Colonic mucosa (tissue), 4 donors: ENCODE results near the gene CACNG4. TPM values are rescaled to one million over a fixed set of nuclear protein-coding genes. Genes with fewer than 3 reads are reported as not detected.

Experiments
- DNase-seq: peaks from one replicate; pipeline ENCODE4 v3.0.0-alpha.2; 2020
- H3K27ac ChIP-seq: fragments of 200-600 bp; one replicate; pipeline ENCODE4 v1.8.0; 2021
- H3K27me3 ChIP-seq: fragments of 200-600 bp; one replicate; pipeline ENCODE4 v1.8.0; 2021
- H3K36me3 ChIP-seq: fragments of 200-600 bp; one replicate; pipeline ENCODE4 v1.8.0; 2021
- H3K4me1 ChIP-seq: fragments of 200-600 bp; one replicate; pipeline ENCODE4 v1.8.0; 2021; ENCODE audit warnings: mild to moderate bottlenecking
- H3K4me3 ChIP-seq: fragments of 200-600 bp; one replicate; pipeline ENCODE4 v1.8.0; 2021
- H3K9ac ChIP-seq, 2 donors: one replicate each; pipeline ENCODE4 v1.7.0; 2013; ENCODE audit warnings: control low read depth in 2 of 2, low read depth in 2 of 2, low read length in 2 of 2
- H3K9me3 ChIP-seq: fragments of 200-600 bp; one replicate; pipeline ENCODE4 v1.8.0; 2021
- CTCF ChIP-seq: fragments of 200-600 bp; IDR thresholded peaks from one replicate; pipeline ENCODE4 v1.8.0; 2022; ENCODE audit warnings: antibody characterized with exemption, mild to moderate bottlenecking
- intact Hi-C: fragments of 100-400 bp; cut with DNase I; formaldehyde crosslinking; loops from one replicate; pipeline ENCODE4 v1.14.1; 2022
- total RNA-seq, 2 donors: library from RNA; stranded (reverse); fragmentation: NEBNext Ultra II Directional in 1 of 2; extraction: Animal tissue kit (Norgen Biotek cat#: 25700) in 1 of 2; gene quantifications; one replicate each; pipeline ENCODE4 v1.2.1, GENCODE V29; 2021
- donor health status: healthy.
- donor health status: DM: no; HTN: no; CAD: no.
- donor health status: DM: no; HTN: no; CAD: no.

The CACNG4 gene
- total RNA-seq, 2 donors from 2014 or later, result 0.20 to 0.35 TPM

DNA sequence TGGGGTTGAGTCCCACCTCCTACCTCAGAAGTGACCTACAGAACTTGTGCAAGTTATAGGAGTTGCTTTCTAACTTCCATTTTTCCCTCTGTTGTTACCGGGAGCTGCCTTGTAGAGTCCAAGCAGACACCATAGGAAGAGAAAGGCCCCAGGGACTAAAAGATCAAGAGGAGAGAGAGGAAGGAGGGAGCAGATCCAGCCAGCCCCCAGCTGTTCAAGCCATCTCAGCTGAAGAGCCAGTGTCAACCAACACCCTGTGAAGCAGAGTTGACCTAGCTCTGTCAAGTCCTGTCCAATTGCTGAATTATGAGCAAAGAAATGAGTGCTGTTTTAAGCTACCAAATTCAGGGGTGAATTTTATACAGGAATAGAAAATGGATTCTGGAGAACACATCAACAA lies 34.9 kb upstream of the CACNG4 start:
- H3K9me3 ChIP-seq, result no peaks in the 10 kb centered on the region
- no peaks in the 10 kb centered on the region for H3K27me3 ChIP-seq
- H3K4me3 ChIP-seq, result no peak overlapping the region
- intact Hi-C loops, result no loop called here
- no peaks in the 10 kb centered on the region for H3K4me1 ChIP-seq
- no peaks in the 10 kb centered on the region for H3K36me3 ChIP-seq
- H3K9ac ChIP-seq, result no peak overlapping the region
- H3K27ac ChIP-seq, result no peak overlapping the region
- TF ChIP-seq CTCF, result no peak
- DNase-seq, result no peak

DNA sequence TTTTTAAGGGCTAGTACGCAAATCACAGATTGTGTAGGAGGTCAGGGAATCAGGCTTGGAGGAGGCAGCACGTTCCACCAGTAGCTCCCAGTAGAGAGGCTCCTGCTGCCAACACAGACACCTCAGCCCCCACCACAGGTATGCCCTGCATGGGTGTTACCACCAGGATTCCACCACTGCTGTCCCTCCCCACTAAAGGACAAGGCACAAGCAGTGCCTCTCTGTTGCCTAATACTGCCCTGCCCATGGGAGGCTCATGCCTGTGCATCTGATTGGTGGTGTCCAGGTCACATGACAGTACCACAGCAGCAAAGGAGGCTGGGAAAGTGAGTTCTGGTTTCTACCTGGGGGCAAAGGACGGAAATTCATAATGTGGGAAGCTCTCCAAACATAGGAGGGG lies 33.6 kb upstream of the CACNG4 start:
- TF ChIP-seq CTCF, result no peak
- H3K27ac ChIP-seq, result no peak overlapping the region

GRCh38 chr17:66932311-66932710 lies 32.2 kb upstream of the CACNG4 start:
- no peak for DNase-seq
- H3K27ac ChIP-seq, result no peak overlapping the region
- no peaks in the 10 kb centered on the region for H3K36me3 ChIP-seq
- H3K9me3 ChIP-seq, result no peaks in the 10 kb centered on the region
- no peaks in the 10 kb centered on the region for H3K4me1 ChIP-seq
- no peak overlapping the region for H3K9ac ChIP-seq
- TF ChIP-seq CTCF, result no peak
- intact Hi-C loops, result no loop called here
- no peaks in the 10 kb centered on the region for H3K27me3 ChIP-seq
- H3K4me3 ChIP-seq, result no peak overlapping the region

More for the DNA sequence above, 33.6 kb upstream of the CACNG4 start:
- H3K4me3 ChIP-seq, result no peak overlapping the region
- H3K27me3 ChIP-seq, result no peaks in the 10 kb centered on the region
- intact Hi-C loops, result no loop called here
- H3K36me3 ChIP-seq, result no peaks in the 10 kb centered on the region
- no peak overlapping the region for H3K9ac ChIP-seq
- DNase-seq, result no peak
- no peaks in the 10 kb centered on the region for H3K4me1 ChIP-seq
- H3K9me3 ChIP-seq, result no peaks in the 10 kb centered on the region

DNA sequence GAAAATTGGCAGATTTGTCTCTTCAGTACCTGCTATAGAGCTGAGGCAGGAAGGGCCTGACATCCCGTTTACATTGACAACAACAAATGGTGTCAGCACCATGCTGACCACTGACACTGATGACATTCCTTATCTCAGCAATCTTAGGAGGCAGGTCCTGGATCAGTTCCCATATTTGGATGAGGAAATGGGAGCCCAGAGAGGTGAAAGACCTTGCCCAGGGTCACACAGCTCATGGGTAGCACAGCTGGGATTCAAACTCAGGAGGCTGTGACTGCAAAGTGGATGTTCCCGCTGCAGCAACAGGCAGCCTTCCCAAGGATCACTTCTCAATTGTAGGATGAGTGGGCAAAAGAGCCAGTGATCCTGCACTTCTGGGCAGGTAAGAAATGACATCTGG lies 30.5 kb upstream of the CACNG4 start:
- Histone ChIP-seq H3K27ac (no peak overlapping the region), H3K4me3 (no peak overlapping the region), H3K9me3 (no peaks in the 10 kb centered on the region), H3K4me1 (no peaks in the 10 kb centered on the region), H3K36me3 (no peaks in the 10 kb centered on the region), H3K27me3 (no peaks in the 10 kb centered on the region), H3K9ac (no peak overlapping the region)
- DNase-seq, result no peak
- intact Hi-C loops, result no loop called here
- TF ChIP-seq CTCF, result no peak

DNA sequence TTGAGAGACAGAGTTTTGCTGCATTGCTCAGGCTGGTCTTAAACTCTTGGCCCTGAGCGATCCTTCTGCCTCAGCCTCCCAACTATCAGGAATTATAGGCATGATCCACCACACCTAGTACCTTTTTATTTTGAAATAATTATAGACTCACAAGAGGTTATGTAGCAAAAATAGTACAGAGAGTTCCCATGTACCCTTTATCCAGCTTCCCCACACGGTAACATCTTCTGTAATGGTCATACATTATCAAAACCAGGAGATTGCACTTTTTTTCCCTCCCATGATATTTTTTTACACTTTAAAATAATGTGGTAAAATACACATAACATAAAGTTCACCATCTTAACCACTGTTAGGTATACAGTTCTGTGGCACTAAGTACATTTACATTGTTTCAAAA lies 28.8 kb upstream of the CACNG4 start:
- Histone ChIP-seq H3K36me3 (no peaks in the 10 kb centered on the region), H3K27ac (no peak overlapping the region), H3K27me3 (no peaks in the 10 kb centered on the region), H3K4me1 (no peaks in the 10 kb centered on the region), H3K9ac (no peak overlapping the region), H3K9me3 (no peaks in the 10 kb centered on the region), H3K4me3 (no peak overlapping the region)
- TF ChIP-seq CTCF, result no peak
- no peak for DNase-seq
- intact Hi-C loops, result no loop called here

DNA sequence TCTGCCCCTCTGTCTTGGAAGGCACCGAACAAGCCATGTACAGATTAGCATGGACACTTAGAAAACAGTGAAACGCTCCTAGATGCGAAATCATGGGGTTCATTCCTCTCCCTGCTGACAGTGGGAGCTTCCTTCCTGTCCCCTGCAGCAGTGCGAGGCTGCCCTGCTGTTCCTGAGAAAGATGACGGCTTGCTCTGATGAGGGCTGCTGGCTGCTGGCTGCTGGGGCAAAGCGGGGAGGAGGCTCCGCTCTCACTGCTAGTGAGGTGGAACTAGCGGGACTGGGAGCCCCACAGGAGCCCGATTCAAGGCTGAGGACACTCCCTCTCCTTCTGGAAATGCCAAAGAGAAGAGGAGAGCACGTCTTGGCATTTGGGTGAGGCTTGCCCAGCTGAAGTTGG lies 25.9 kb upstream of the CACNG4 start:
- no peaks in the 10 kb centered on the region for H3K27me3 ChIP-seq
- no peak for TF ChIP-seq CTCF
- no peaks in the 10 kb centered on the region for H3K36me3 ChIP-seq
- intact Hi-C loops, result no loop called here
- no peak overlapping the region for H3K27ac ChIP-seq
- H3K9me3 ChIP-seq, result no peaks in the 10 kb centered on the region
- H3K9ac ChIP-seq, result no peak overlapping the region
- DNase-seq, result no peak
- no peak overlapping the region for H3K4me3 ChIP-seq
- no peaks in the 10 kb centered on the region for H3K4me1 ChIP-seq
